Lower leg skin (tissue), 3 donors: ENCODE results near the gene VSIG10.

ENCODE experiments used
- CTCF ChIP-seq, 3 donors: fragments of 450-650 bp; IDR thresholded peaks; one replicate each; pipeline ENCODE4 v1.5.1; 2016; ENCODE audit warnings: antibody characterized with exemption in 3 of 3, mild to moderate bottlenecking in 3 of 3, moderate library complexity in 2 of 3
- POLR2A ChIP-seq, 2 donors: fragments of 450-650 bp; IDR thresholded peaks; one replicate each; pipeline ENCODE4 v1.6.1; 2016 to 2017; ENCODE audit warnings: antibody characterized with exemption in 2 of 2, mild to moderate bottlenecking in 1 of 2, moderate library complexity in 1 of 2

- TF ChIP-seq CTCF (IDR thresholded peaks at IDR 0.05) (no peak), POLR2A (IDR thresholded peaks at IDR 0.05) (no peak)
Observed at GRCh38 chr12:118058227-118058626, 45.6 kb downstream of the VSIG10 start.
